Spleen (tissue), 11 donors: ENCODE measurements around the gene GRPEL1. TPM values are rescaled to one million over a fixed set of nuclear protein-coding genes. Genes with fewer than 3 reads are reported as not detected.
"Not testable (repeated sequence)": the region's sequence is repeated elsewhere in the genome, so short reads cannot be mapped to it uniquely, and the experiment has no call there.

Experiments
- DNase-seq: peaks from one replicate; pipeline ENCODE4 v3.0.0-alpha.2; 2020
- H3K27ac ChIP-seq, 8 donors: fragments of 200-600 bp; sonication (generic) in 7 of 8; 1 replicate in 4 of 8; 2 replicates in 4 of 8; pipeline versions ENCODE4 v1.5.0 to v1.8.0; 2016 to 2021; ENCODE audit warnings: inconsistent platforms in 4 of 8, mild to moderate bottlenecking in 4 of 8, moderate library complexity in 1 of 8
- H3K27me3 ChIP-seq, 7 donors: fragments of 200-600 bp; sonication (generic) in 6 of 7; replicated peaks in 1 of 7; 1 replicate in 4 of 7; 2 replicates in 3 of 7; pipeline versions ENCODE4 v1.5.0 to v1.8.0; 2016 to 2021; ENCODE audit warnings: inconsistent platforms in 3 of 7, mild to moderate bottlenecking in 1 of 7
- H3K36me3 ChIP-seq, 6 donors: fragments of 200-600 bp; sonication (generic) in 5 of 6; 1 replicate in 4 of 6; 2 replicates in 2 of 6; pipeline versions ENCODE4 v1.5.0 to v1.8.0; 2016 to 2021; ENCODE audit warnings: inconsistent platforms in 2 of 6
- H3K4me1 ChIP-seq, 6 donors: fragments of 200-600 bp; sonication (generic) in 5 of 6; 1 replicate in 3 of 6; 2 replicates in 3 of 6; pipeline versions ENCODE4 v1.5.0 to v1.8.0; 2016 to 2021; ENCODE audit warnings: inconsistent platforms in 3 of 6
- H3K4me3 ChIP-seq, 8 donors: fragments of 200-600 bp; sonication (generic) in 7 of 8; 1 replicate in 4 of 8; 2 replicates in 4 of 8; pipeline versions ENCODE4 v1.5.0 to v1.8.0; 2016 to 2021; ENCODE audit warnings: inconsistent platforms in 4 of 8, mild to moderate bottlenecking in 4 of 8, moderate library complexity in 2 of 8
- H3K9me3 ChIP-seq, 8 donors: fragments of 200-600 bp; sonication (generic) in 7 of 8; 1 replicate in 4 of 8; 2 replicates in 4 of 8; pipeline versions ENCODE4 v1.5.0 to v1.8.0; 2016 to 2021; ENCODE audit warnings: inconsistent platforms in 4 of 8
- CTCF ChIP-seq, 11 experiments: fragments of 200-600 bp in 7 of 11; fragments of 450-650 bp in 4 of 11; sonication (generic) in 4 of 11; IDR thresholded peaks in 8 of 11; conservative IDR thresholded peaks in 3 of 11; 1 replicate in 7 of 11; 2 replicates in 4 of 11; pipeline versions ENCODE4 v1.4.0 to v1.8.0; 2016 to 2021; ENCODE audit warnings: antibody characterized with exemption in 11 of 11, inconsistent platforms in 4 of 11, mild to moderate bottlenecking in 1 of 11
- POLR2A ChIP-seq, 3 donors: fragments of 450-650 bp; IDR thresholded peaks; one replicate each; pipeline ENCODE4 v1.5.1; 2017; ENCODE audit warnings: antibody characterized with exemption in 3 of 3, mild to moderate bottlenecking in 1 of 3
- POLR2AphosphoS5 ChIP-seq, 3 donors: sonication (generic); formaldehyde crosslinking; IDR thresholded peaks; one replicate each; pipeline ENCODE4 v1.5.1; 2017; ENCODE audit warnings: antibody characterized with exemption in 3 of 3
- WGBS, 5 donors: extraction: QIAGEN DNeasy Blood & Tissue Kit in 3 of 5; methylation state at CpG; one replicate each; pipeline versions ENCODE4 v1.1.5 to v1.1.7; 2013 to 2018; 5-methylcytosine and 5-hydroxymethylcytosine counted together
- intact Hi-C: fragments of 100-400 bp; cut with DNase I; formaldehyde crosslinking; loops from one replicate; pipeline ENCODE4 v1.15.0; 2023; ENCODE audit warnings: low total_unique reads
- polyA plus RNA-seq, 3 donors: library from polyadenylated mRNA; stranded (reverse); fragments of 200-250 nt; gene quantifications; one replicate each; pipeline ENCODE4 v1.2.1, GENCODE V29; 2013
- total RNA-seq, 7 donors: library from RNA; depleted of rRNA in 3 of 7; stranded (reverse); fragments of >200 nt in 3 of 7; fragmentation: NEBNext Ultra II Directional in 4 of 7; extraction: Animal tissue kit (Norgen Biotek cat#: 25700) in 4 of 7; gene quantifications; one replicate each; pipeline versions ENCODE4 v1.1.0 to v1.2.1, GENCODE V29; 2016 to 2021
- donor health status: healthy with polysubstance abuse.
- donor health status: DM: no; HTN: no; CAD: no; lungs with moderate emphysema.
- donor health status: DM: no; HTN: no; CAD: no.
- donor health status: Bipolar disorder and iron deficiency.
- donor health status: healthy.
- donor health status: DM: no; HTN: no; CAD: no.
- donor health status: DM: yes; HTN: yes; CAD: no.

GRPEL1 gene
- total and polyA plus RNA-seq, 10 donors = 17.6 to 42.7 (median 31.0) TPM

GRCh38 chr4:7103607-7104365 lies 35.9 kb upstream of the GRPEL1 start:
- no peaks in the 10 kb centered on the region for H3K36me3 ChIP-seq
- peak overlapping the region; percentile 37 to 80 (median 59) for H3K4me3 ChIP-seq
- no peaks in the 10 kb centered on the region for H3K9me3 ChIP-seq
- TF ChIP-seq CTCF (IDR thresholded peaks at IDR 0.05 in 8 of 11, conservative IDR thresholded peaks at IDR 0.05 in 3 of 11) (no peak), POLR2AphosphoS5 (IDR thresholded peaks at IDR 0.05) (peak in 1 of 3 donors; percentile 57)
- WGBS, 5 donors = 33 to 57% (median 36%) methylated on average over 14 to 21 of the region's 21 CpGs
- intact Hi-C loops = no loop called here
- peak; percentile 89 for DNase-seq
- no peaks in the 10 kb centered on the region for H3K27me3 ChIP-seq
- peak overlapping the region; percentile 58 to 89 (median 84) for H3K27ac ChIP-seq
- peaks cover 11 to 35% (median 28%) of the 10 kb centered on the region in 6 donors for H3K4me1 ChIP-seq

- peak; percentile 94 for DNase-seq
- Histone ChIP-seq H3K9me3 (no peaks in the 10 kb centered on the region), H3K4me3 (peak overlapping the region; percentile 37 to 80 (median 59)), H3K27ac (peak overlapping the region; percentile 58 to 89 (median 84)), H3K36me3 (no peaks in the 10 kb centered on the region), H3K27me3 (no peaks in the 10 kb centered on the region), H3K4me1 (peaks cover 11 to 35% (median 28%) of the 10 kb centered on the region in 6 donors)
- intact Hi-C loops = no loop called here
- WGBS, 5 donors = 0 to 2% (median 1%) methylated on average over 16 to 35 of the region's 35 CpGs
- TF ChIP-seq CTCF (IDR thresholded peaks at IDR 0.05 in 8 of 11, conservative IDR thresholded peaks at IDR 0.05 in 3 of 11) (no peak), POLR2A (IDR thresholded peaks at IDR 0.05) (peak in 1 of 3 donors; percentile 17), POLR2AphosphoS5 (IDR thresholded peaks at IDR 0.05) (peak; percentile 73 to 83 (median 78))
Observed at GRCh38 chr4:7103031-7103606, 35.3 kb upstream of the GRPEL1 start.

GRCh38 chr4:7102516-7102909 lies 34.6 kb upstream of the GRPEL1 start:
- H3K27me3 ChIP-seq, H3K36me3 ChIP-seq, H3K9me3 ChIP-seq, DNase-seq, intact Hi-C loops: not testable (repeated sequence)
- Histone ChIP-seq H3K4me3 (peak overlapping the region; percentile 37 to 80 (median 59)), H3K27ac (peak overlapping the region; percentile 58 to 89 (median 84)), H3K4me1 (peaks cover 11 to 35% (median 28%) of the 10 kb centered on the region in 6 donors)
- 52 to 63% (median 58%) methylated on average over 12 of the region's 12 CpGs for WGBS, 5 donors

GRCh38 chr4:7101692-7102515 lies 34.0 kb upstream of the GRPEL1 start:
- intact Hi-C loops = no loop called here

More at GRCh38 chr4:7101692-7102515, 34.0 kb upstream of the GRPEL1 start:
- peak overlapping the region; percentile 37 to 80 (median 59) for H3K4me3 ChIP-seq
- no peaks in the 10 kb centered on the region for H3K9me3 ChIP-seq
- H3K27ac ChIP-seq = peak overlapping the region in 6 of 8 donors; percentile 27 to 89 (median 84)
- no peaks in the 10 kb centered on the region for H3K27me3 ChIP-seq
- no peaks in the 10 kb centered on the region for H3K36me3 ChIP-seq
- 11 to 17% (median 15%) methylated on average over 22 to 24 of the region's 24 CpGs for WGBS, 5 donors
- peak; percentile 90 for DNase-seq
- H3K4me1 ChIP-seq = peaks cover 11 to 35% (median 28%) of the 10 kb centered on the region in 6 donors
- TF ChIP-seq CTCF (IDR thresholded peaks at IDR 0.05 in 8 of 11, conservative IDR thresholded peaks at IDR 0.05 in 3 of 11) = peak; percentile 21 to 85 (median 71)
- no peak for TF ChIP-seq POLR2A (IDR thresholded peaks at IDR 0.05)
- peak in 2 of 3 donors; percentile 50 to 51 for TF ChIP-seq POLR2AphosphoS5 (IDR thresholded peaks at IDR 0.05)
